GM06990 (cell line): ENCODE data around the gene SRRT.

Experiments
- DNase-seq: peaks from one replicate; pipeline ENCODE4 v3.0.0-alpha.2; 2011; ENCODE audit not compliant: insufficient read length; ENCODE audit errors: extremely low read depth
- H3K27me3 ChIP-seq: replicated peaks from 2 replicates; pipeline ENCODE4 v1.6.0; 2011; ENCODE audit warnings: low read length; ENCODE audit not compliant: control insufficient read depth, insufficient read depth
- H3K36me3 ChIP-seq: 2 replicates; pipeline ENCODE4 v1.5.1; 2011; ENCODE audit warnings: low read length; ENCODE audit not compliant: control insufficient read depth, insufficient read depth
- H3K4me3 ChIP-seq: replicated peaks from 2 replicates; pipeline ENCODE4 v1.5.1; 2011; ENCODE audit warnings: low read depth, mild to moderate bottlenecking, control low read depth, low read length
- CTCF ChIP-seq: IDR thresholded peaks from 2 replicates; pipeline ENCODE4 v1.5.1; 2011; ENCODE audit warnings: low read length, control low read depth, mild to moderate bottlenecking, inconsistent platforms; ENCODE audit not compliant: insufficient read depth, poor library complexity, severe bottlenecking

Gene SRRT

GRCh38 chr7:100893910-100894721 is 19.2 kb downstream of the SRRT start:
- Histone ChIP-seq H3K36me3 (no peaks in the 10 kb centered on the region), H3K27me3 (peaks cover 5% of the 10 kb centered on the region), H3K4me3 (peak overlapping the region; percentile 59)
- no peak for TF ChIP-seq CTCF
- DNase-seq, result no peak

- no peak for DNase-seq
- H3K4me3 ChIP-seq, result peak overlapping the region; percentile 59
- peaks cover 5% of the 10 kb centered on the region for H3K27me3 ChIP-seq
- H3K36me3 ChIP-seq, result no peaks in the 10 kb centered on the region
- TF ChIP-seq CTCF, result peak; percentile 88
These were observed 20.2 kb downstream of the SRRT start for GRCh38 chr7:100894860-100895700.

GRCh38 chr7:100895701-100895955 is 20.7 kb downstream of the SRRT start, which contains the start of gene ACHE:
ACHE (minus strand) TSS chr7:100895888; CDS start chr7:100894232, 1,656 bp downstream.
- peak within 1 kb of the TSS; percentile 59 for H3K4me3 ChIP-seq
- peaks cover 5% of the 10 kb centered on the region for H3K27me3 ChIP-seq
- TF ChIP-seq CTCF, result no peak
- DNase-seq, result no peak
- no peaks in the 10 kb centered on the region for H3K36me3 ChIP-seq

- DNase-seq, result no peak
- peak overlapping the region; percentile 14 for H3K4me3 ChIP-seq
- no peaks in the 10 kb centered on the region for H3K36me3 ChIP-seq
- peaks cover 5% of the 10 kb centered on the region for H3K27me3 ChIP-seq
- no peak for TF ChIP-seq CTCF
These were observed 21.2 kb downstream of the SRRT start for GRCh38 chr7:100895956-100896731.

GRCh38 chr7:100896732-100897608 is 22.1 kb downstream of the SRRT start:
- H3K27me3 ChIP-seq, result peaks cover 5% of the 10 kb centered on the region
- no peaks in the 10 kb centered on the region for H3K36me3 ChIP-seq
- DNase-seq, result no peak

More at GRCh38 chr7:100896732-100897608, 22.1 kb downstream of the SRRT start:
- peak; percentile 80 for TF ChIP-seq CTCF
- no peak overlapping the region for H3K4me3 ChIP-seq
